OCI-LY7 (cell line): ENCODE data around the gene TECPR2. TPM values are rescaled to one million over a fixed set of nuclear protein-coding genes. Genes with fewer than 3 reads are reported as not detected.
"Not testable (repeated sequence)": the region's sequence is repeated elsewhere in the genome, so short reads cannot be mapped to it uniquely, and the experiment has no call there.

ENCODE experiments used
- BruUV-seq: library from RNA; stranded (reverse); fragments of 400-500 nt; replicated peaks from 2 replicates; lab custom pipeline; 2021; lab: Mats Ljungman, UMichigan
- CTCF ChIA-PET: fragments of 300-600 bp; sonication (Branson Sonifier 250); formaldehyde crosslinking; loops from one replicate; lab custom pipeline; 2022; ENCODE audit warnings: antibody characterized with exemption; ENCODE audit not compliant: unreplicated experiment; lab: Charles Lee
- POLR2A ChIA-PET: fragments of 300-600 bp; sonication (Branson Sonifier 250); formaldehyde crosslinking; loops from one replicate; lab custom pipeline; 2022; ENCODE audit warnings: antibody characterized with exemption; lab: Charles Lee
- DNase-seq: peaks from one replicate; pipeline ENCODE4 v3.0.0-alpha.2; 2015; ENCODE audit warnings: low spot score
- H2AFZ ChIP-seq: fragments of 200-600 bp; sonication (generic), shearing (Covaris generic); 2 replicates; pipeline ENCODE4 v1.6.1; 2014; ENCODE audit warnings: mild to moderate bottlenecking, antibody characterized with exemption, low read length, moderate library complexity
- H3K27ac ChIP-seq: fragments of 200-600 bp; sonication (generic); 2 replicates; pipeline ENCODE4 v1.5.1; 2014; ENCODE audit warnings: mixed run types, low read depth, mild to moderate bottlenecking, moderate library complexity, low read length, inconsistent platforms; ENCODE audit not compliant: poor library complexity, severe bottlenecking
- H3K36me3 ChIP-seq: fragments of 200-600 bp; sonication (generic); 2 replicates; pipeline ENCODE4 v1.6.1; 2014; ENCODE audit warnings: mild to moderate bottlenecking, antibody characterized with exemption, low read length, moderate library complexity, mixed read lengths; ENCODE audit not compliant: insufficient read depth
- H3K4me1 ChIP-seq: fragments of 200-600 bp; sonication (generic); 2 replicates; pipeline ENCODE4 v1.5.1; 2014; ENCODE audit warnings: mild to moderate bottlenecking, low read length; ENCODE audit not compliant: insufficient read depth, poor library complexity, severe bottlenecking
- H3K4me2 ChIP-seq: fragments of 200-600 bp; sonication (generic); 2 replicates; pipeline ENCODE4 v1.6.1; 2014; ENCODE audit warnings: mild to moderate bottlenecking, low read length
- H3K4me3 ChIP-seq: fragments of 200-600 bp; sonication (generic); 2 replicates; pipeline ENCODE4 v1.5.1; 2014; ENCODE audit warnings: mild to moderate bottlenecking, low read depth, low read length; ENCODE audit not compliant: poor library complexity, severe bottlenecking
- H3K79me2 ChIP-seq: fragments of 200-600 bp; sonication (generic); 2 replicates; pipeline ENCODE4 v1.6.1; 2016; ENCODE audit warnings: low read depth, mild to moderate bottlenecking, low read length, moderate library complexity, mixed read lengths; ENCODE audit not compliant: insufficient read depth
- H3K9me2 ChIP-seq: fragments of 200-600 bp; sonication (generic); 2 replicates; pipeline ENCODE4 v1.6.1; 2016; ENCODE audit warnings: mild to moderate bottlenecking, low read length, mixed read lengths; ENCODE audit not compliant: insufficient read depth
- H3K9me3 ChIP-seq: fragments of 200-600 bp; sonication (generic); 2 replicates; pipeline ENCODE4 v1.6.1; 2014; ENCODE audit warnings: mild to moderate bottlenecking, mixed run types, low read length, mixed read lengths
- H4K20me1 ChIP-seq: fragments of 200-600 bp; sonication (generic); 2 replicates; pipeline ENCODE4 v1.6.1; 2014; ENCODE audit warnings: mild to moderate bottlenecking, antibody characterized with exemption, low read length, moderate library complexity, mixed read lengths; ENCODE audit not compliant: insufficient read depth
- CTCF ChIP-seq: fragments of 200-600 bp; sonication (generic); conservative IDR thresholded peaks from 2 replicates; pipeline ENCODE4 v1.5.1; 2014; ENCODE audit warnings: mild to moderate bottlenecking, antibody characterized with exemption, low read length, moderate library complexity, mixed read lengths
- EZH2phosphoT487 ChIP-seq: fragments of 200-600 bp; sonication (generic); IDR thresholded peaks from 2 replicates; pipeline ENCODE4 v1.6.1; 2018; ENCODE audit warnings: low read depth, borderline replicate concordance, mild to moderate bottlenecking, mixed run types, antibody characterized with exemption, low read length, moderate library complexity, mixed read lengths
- intact Hi-C: fragments of 100-400 bp; cut with micrococcal nuclease; formaldehyde crosslinking; loops from one replicate; pipeline ENCODE4 v1.10.0; 2022; ENCODE audit not compliant: unreplicated experiment
- total RNA-seq, 2 experiments: library from RNA; depleted of rRNA in 1 of 2; stranded (reverse); fragments of >200 nt in 1 of 2; shearing (Covaris generic) in 1 of 2; gene quantifications; 2 replicates each; pipeline ENCODE4 v1.2.3, GENCODE V29; 2014 to 2022

The TECPR2 gene
- total RNA-seq, 2 experiments from 2014 or later, result 5.3 to 12.7 TPM

- Histone ChIP-seq H3K4me3 (no peak overlapping the region), H3K9me3 (no peaks in the 10 kb centered on the region), H3K4me1 (no peaks in the 10 kb centered on the region), H3K9me2 (no peaks in the 10 kb centered on the region), H3K36me3 (no peaks in the 10 kb centered on the region), H3K27ac (no peak overlapping the region), H4K20me1 (no peaks in the 10 kb centered on the region), H3K4me2 (no peak overlapping the region), H2AFZ (no peak overlapping the region), H3K79me2 (no peaks in the 10 kb centered on the region)
- TF ChIP-seq CTCF (no peak), EZH2phosphoT487 (no peak)
- intact Hi-C loops, result loop anchor here (10.0 kb wide), 1 partner anchor 153 kb away; the partner anchor contains the start of genes CINP and TECPR2
- BruUV-seq, result no TSS peak
- CTCF ChIA-PET, result interaction anchor here (1.1 kb wide), 1 partner anchor 168 kb away, joined by 4 read pairs; no protein-coding TSS in a partner anchor
- no peak for DNase-seq
- POLR2A ChIA-PET, result no interaction called here
Measured at GRCh38 chr14:102518063-102518648, 155.4 kb downstream of the TECPR2 start.

- H3K36me3 ChIP-seq, H3K4me1 ChIP-seq, DNase-seq, H4K20me1 ChIP-seq, H3K4me2 ChIP-seq, H3K79me2 ChIP-seq, H3K27ac ChIP-seq, H2AFZ ChIP-seq, CTCF ChIA-PET, H3K9me2 ChIP-seq, BruUV-seq, H3K9me3 ChIP-seq, H3K4me3 ChIP-seq, POLR2A ChIA-PET: not testable (repeated sequence)
- intact Hi-C loops, result loop anchor here (5.0 to 10.0 kb wide), 3 partner anchors 155 to 398 kb away; partner anchors contain the start of genes CINP and TECPR2
Measured at GRCh38 chr14:102519709-102520108, 157.0 kb downstream of the TECPR2 start.

GRCh38 chr14:102523200-102523568, 160.4 kb downstream of the TECPR2 start:
- H2AFZ ChIP-seq, result no peak overlapping the region
- H3K4me3 ChIP-seq, result no peak overlapping the region
- no peaks in the 10 kb centered on the region for H4K20me1 ChIP-seq
- H3K4me1 ChIP-seq, result peaks cover 18% of the 10 kb centered on the region
- DNase-seq, result no peak
- intact Hi-C loops, result loop anchor here (5.0 kb wide), 2 partner anchors 379 to 394 kb away; no protein-coding TSS in a partner anchor
- ChIA-PET CTCF (interaction anchor here (0.6 kb wide), 1 partner anchor 52 kb away, joined by 3 read pairs; no protein-coding TSS in a partner anchor), POLR2A (interaction anchor here (0.7 kb wide), 1 partner anchor 389 kb away, joined by 6 read pairs; no protein-coding TSS in a partner anchor)
- H3K4me2 ChIP-seq, result no peak overlapping the region
- H3K79me2 ChIP-seq, result no peaks in the 10 kb centered on the region
- BruUV-seq, result no TSS peak
- TF ChIP-seq EZH2phosphoT487, result no peak
- TF ChIP-seq CTCF, result no peak
- H3K9me2 ChIP-seq, result no peaks in the 10 kb centered on the region
- no peaks in the 10 kb centered on the region for H3K9me3 ChIP-seq
- H3K36me3 ChIP-seq, result no peaks in the 10 kb centered on the region
- no peak overlapping the region for H3K27ac ChIP-seq
